HG02885 (cell line): ENCODE data around the gene ARHGEF33.

ENCODE experiments used
- ATAC-seq: cut with Tn5 transposase; IDR thresholded peaks from one replicate; pipeline ENCODE4 v1.9.1; 2021; ENCODE audit warnings: mild to moderate bottlenecking; ENCODE audit not compliant: unreplicated experiment, poor library complexity

ARHGEF33 gene

GRCh38 chr2:38948995-38949394, 59.3 kb downstream of the ARHGEF33 start:
- no peak for ATAC-seq

- ATAC-seq, result no peak
Measured at GRCh38 chr2:38951766-38952165, 62.1 kb downstream of the ARHGEF33 start.

GRCh38 chr2:38957972-38958371, 68.3 kb downstream of the ARHGEF33 start:
- no peak for ATAC-seq

- ATAC-seq, result no peak
Measured at GRCh38 chr2:38959466-38959865, 69.8 kb downstream of the ARHGEF33 start.

GRCh38 chr2:38959938-38960608, 70.4 kb downstream of the ARHGEF33 start:
- peak; percentile 88 for ATAC-seq

- peak; percentile 61 for ATAC-seq
Measured at GRCh38 chr2:38960609-38961320, 71.1 kb downstream of the ARHGEF33 start.

- ATAC-seq, result no peak
Measured at GRCh38 chr2:38966006-38966405, 76.3 kb downstream of the ARHGEF33 start.

GRCh38 chr2:38966678-38967077, 77.0 kb downstream of the ARHGEF33 start:
- ATAC-seq, result no peak

- no peak for ATAC-seq
Measured at GRCh38 chr2:38968021-38968420, 78.3 kb downstream of the ARHGEF33 start.

GRCh38 chr2:38971377-38971776, 81.7 kb downstream of the ARHGEF33 start:
- no peak for ATAC-seq

GRCh38 chr2:38973266-38973665, 83.6 kb downstream of the ARHGEF33 start:
- no peak for ATAC-seq

- ATAC-seq, result no peak
Measured at GRCh38 chr2:38975042-38975441, 85.4 kb downstream of the ARHGEF33 start.

GRCh38 chr2:38977047-38977446, 87.4 kb downstream of the ARHGEF33 start:
- ATAC-seq, result no peak

GRCh38 chr2:38978296-38978903, 88.7 kb downstream of the ARHGEF33 start:
- ATAC-seq, result no peak

GRCh38 chr2:38978908-38979307, 89.2 kb downstream of the ARHGEF33 start:
- no peak for ATAC-seq

GRCh38 chr2:38981003-38981669, 91.5 kb downstream of the ARHGEF33 start:
- ATAC-seq, result no peak

GRCh38 chr2:38981670-38982357, 92.1 kb downstream of the ARHGEF33 start:
- ATAC-seq, result no peak

- ATAC-seq, result no peak
Measured at GRCh38 chr2:38982498-38982897, 92.8 kb downstream of the ARHGEF33 start.

GRCh38 chr2:38988716-38989115, 99.0 kb downstream of the ARHGEF33 start:
- no peak for ATAC-seq

- ATAC-seq, result no peak
Measured at GRCh38 chr2:38991899-38992298, 102.2 kb downstream of the ARHGEF33 start.
